ENCODE measurements around the gene TMIGD1. TPM values are rescaled to one million over a fixed set of nuclear protein-coding genes. Genes with fewer than 3 reads are reported as not detected.

The TMIGD1 gene
- total RNA-seq (2014; rRNA removed; shearing (Covaris generic)) (not detected in 2 replicates), polyA plus RNA-seq (2016; fragmentation: Nextera tagmentation; extraction: Ambion mirVana) (not detected in 2 replicates)
- long read RNA-seq: 0 reads

GRCh38 chr17:30333503-30334360, at the start of gene TMIGD1:
Gene TMIGD1, minus strand, starts transcription at chr17:30334057. Its CDS starts 1,924 bp downstream, at chr17:30332133.
- Histone ChIP-seq H3K79me2 (replicated peaks; ENCODE audit: insufficient read depth) (no peaks in the 10 kb centered on the region), H2AFZ (peak within 1 kb of the TSS; percentile 48; the same call in 1 of the 2 replicates), H3K4me1 (ENCODE audit: insufficient read depth) (no peaks in the 10 kb centered on the region), H3K4me3 (no peak within 1 kb of the TSS), H3K27me3 (ENCODE audit: insufficient read depth) (no peaks in the 10 kb centered on the region), H3K9me2 (ENCODE audit: insufficient read depth) (no peaks in the 10 kb centered on the region; the same call in 1 of the 2 replicates), H3K36me3 (ENCODE audit: insufficient read depth) (no peaks in the 10 kb centered on the region), H3K27ac (ENCODE audit: low read depth) (no peak within 1 kb of the TSS), H3F3A (replicated peaks; ENCODE audit: low read depth) (no peaks in the 10 kb centered on the region), H3K4me2 (no peak within 1 kb of the TSS), H4K20me1 (replicated peaks; ENCODE audit: insufficient read depth) (0 out of 2 replicates have a peak, but pooled peaks cover under 1% of the 10 kb centered on the region)
- Mint-ChIP-seq H3K4me3 (no peak within 1 kb of the TSS), H3K4me1 (no peaks in the 10 kb centered on the region), H3K9me3 (no peaks in the 10 kb centered on the region), H3K36me3 (ENCODE audit: low read depth) (no peaks in the 10 kb centered on the region), H3K27me3 (ENCODE audit: insufficient read depth, low read depth, poor library complexity) (peaks cover 2% of the 10 kb centered on the region), H3K27ac (no peak within 1 kb of the TSS)
- ATAC-seq (no peak), DNase-seq (ENCODE audit: low spot score) (no peak)
- no peak for TF ChIP-seq NANOG (IDR thresholded peaks at IDR 0.05; ENCODE audit: borderline replicate concordance)
- no peak for TF ChIP-seq CTCF (conservative IDR thresholded peaks at IDR 0.05; ENCODE audit: low read depth in 2 of 2)
- TF ChIP-seq ETS1 (IDR thresholded peaks at IDR 0.05): no peak
- no peak for TF ChIP-seq REST (IDR thresholded peaks at IDR 0.05; ENCODE audit: unreplicated experiment)
- TF ChIP-seq CREB1 (CRISPR knock-in tag; IDR thresholded peaks at IDR 0.05; ENCODE audit: low read depth): no peak
- TF ChIP-seq EZH2phosphoT487 (IDR thresholded peaks at IDR 0.05; ENCODE audit: unreplicated experiment): no peak
- TF ChIP-seq ZNF331 (CRISPR knock-in tag; IDR thresholded peaks at IDR 0.05; ENCODE audit: low read depth): no peak
- no peak for TF ChIP-seq EZH2 (IDR thresholded peaks at IDR 0.05; ENCODE audit: low read depth, unreplicated experiment)
- TF ChIP-seq ZNF114 (CRISPR knock-in tag; IDR thresholded peaks at IDR 0.05): no peak
- TF ChIP-seq STAT1 (IDR thresholded peaks at IDR 0.05; ENCODE audit: unreplicated experiment): no peak
- no peak for TF ChIP-seq ZNF462 (CRISPR knock-in tag; IDR thresholded peaks at IDR 0.05)
- TF ChIP-seq POLR2AphosphoS5 (IDR thresholded peaks at IDR 0.05; ENCODE audit: low read depth): no peak
- TF ChIP-seq JUNB (IDR thresholded peaks at IDR 0.05; ENCODE audit: unreplicated experiment): no peak

Data from GM23338 (cell line).